Right atrium auricular region (tissue), 2 donors: Measurements from ENCODE around the gene MAP1LC3A. TPM values are rescaled to one million over a fixed set of nuclear protein-coding genes. Genes with fewer than 3 reads are reported as not detected.

Experiments
- DNase-seq: peaks from one replicate; pipeline ENCODE4 v3.0.0-alpha.2; 2019; ENCODE audit warnings: low spot score
- H3K27ac ChIP-seq, 2 donors: fragments of 200-600 bp; sonication (generic); 1 replicate in 1 of 2; 2 replicates in 1 of 2; pipeline ENCODE4 v1.5.1; 2016 to 2019
- H3K27me3 ChIP-seq, 2 donors: fragments of 200-600 bp; sonication (generic); one replicate each; pipeline versions ENCODE4 v1.5.1 to v1.6.0; 2017 to 2019
- H3K36me3 ChIP-seq: fragments of 200-600 bp; sonication (generic); one replicate; pipeline ENCODE4 v1.5.1; 2016
- H3K4me1 ChIP-seq, 2 donors: fragments of 200-600 bp; sonication (generic); one replicate each; pipeline versions ENCODE4 v1.5.1 to v1.6.0; 2017 to 2019
- H3K4me3 ChIP-seq, 2 donors: fragments of 200-600 bp; sonication (generic); 1 replicate in 1 of 2; 2 replicates in 1 of 2; pipeline ENCODE4 v1.5.1; 2017 to 2019; ENCODE audit warnings: mild to moderate bottlenecking in 1 of 2, moderate library complexity in 1 of 2
- H3K9me3 ChIP-seq, 2 donors: fragments of 200-600 bp; sonication (generic); one replicate each; pipeline ENCODE4 v1.5.1; 2019
- total RNA-seq, 2 donors: library from RNA; depleted of rRNA; stranded (reverse); fragments of >200 nt; gene quantifications; one replicate each; pipeline ENCODE4 v1.1.0, GENCODE V29; 2016
- TF ChIP-seq, protein P1 (sequence below), 2 donors: fragments of 200-600 bp; sonication (generic); IDR thresholded peaks; one replicate each; pipeline ENCODE4 v1.5.1; 2019; ENCODE audit warnings: antibody characterized with exemption in 2 of 2

Gene MAP1LC3A
- total RNA-seq, 2 donors from 2014 or later, result 111 to 120 TPM

DNA sequence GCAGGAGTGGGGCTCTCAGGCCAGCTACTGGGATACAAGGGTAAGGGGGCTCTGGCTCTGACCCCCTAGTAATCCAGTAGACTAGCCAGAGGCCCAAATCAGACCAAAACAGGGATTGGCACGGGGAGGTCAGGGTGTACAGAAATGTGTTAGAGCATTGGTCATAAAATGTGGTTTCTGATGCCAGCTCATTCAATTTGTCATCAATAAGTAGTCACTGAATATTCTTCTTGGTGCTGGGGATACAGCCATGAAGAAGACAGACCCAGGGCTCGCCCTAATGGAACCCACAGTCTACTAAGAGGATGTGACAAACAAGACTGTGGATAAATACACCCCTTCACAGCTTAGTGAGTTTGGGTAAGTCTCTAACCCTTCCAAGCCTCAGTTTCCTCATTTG is 11.1 kb downstream of the MAP1LC3A start:
- Histone ChIP-seq H3K9me3 (no peaks in the 10 kb centered on the region), H3K27me3 (no peaks in the 10 kb centered on the region), H3K27ac (no peak overlapping the region), H3K4me1 (no peaks in the 10 kb centered on the region), H3K4me3 (no peak overlapping the region), H3K36me3 (peaks cover 22% of the 10 kb centered on the region)
- TF ChIP-seq, protein P1, sequence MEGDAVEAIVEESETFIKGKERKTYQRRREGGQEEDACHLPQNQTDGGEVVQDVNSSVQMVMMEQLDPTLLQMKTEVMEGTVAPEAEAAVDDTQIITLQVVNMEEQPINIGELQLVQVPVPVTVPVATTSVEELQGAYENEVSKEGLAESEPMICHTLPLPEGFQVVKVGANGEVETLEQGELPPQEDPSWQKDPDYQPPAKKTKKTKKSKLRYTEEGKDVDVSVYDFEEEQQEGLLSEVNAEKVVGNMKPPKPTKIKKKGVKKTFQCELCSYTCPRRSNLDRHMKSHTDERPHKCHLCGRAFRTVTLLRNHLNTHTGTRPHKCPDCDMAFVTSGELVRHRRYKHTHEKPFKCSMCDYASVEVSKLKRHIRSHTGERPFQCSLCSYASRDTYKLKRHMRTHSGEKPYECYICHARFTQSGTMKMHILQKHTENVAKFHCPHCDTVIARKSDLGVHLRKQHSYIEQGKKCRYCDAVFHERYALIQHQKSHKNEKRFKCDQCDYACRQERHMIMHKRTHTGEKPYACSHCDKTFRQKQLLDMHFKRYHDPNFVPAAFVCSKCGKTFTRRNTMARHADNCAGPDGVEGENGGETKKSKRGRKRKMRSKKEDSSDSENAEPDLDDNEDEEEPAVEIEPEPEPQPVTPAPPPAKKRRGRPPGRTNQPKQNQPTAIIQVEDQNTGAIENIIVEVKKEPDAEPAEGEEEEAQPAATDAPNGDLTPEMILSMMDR (IDR thresholded peaks at IDR 0.05), result no peak
- DNase-seq, result no peak

DNA sequence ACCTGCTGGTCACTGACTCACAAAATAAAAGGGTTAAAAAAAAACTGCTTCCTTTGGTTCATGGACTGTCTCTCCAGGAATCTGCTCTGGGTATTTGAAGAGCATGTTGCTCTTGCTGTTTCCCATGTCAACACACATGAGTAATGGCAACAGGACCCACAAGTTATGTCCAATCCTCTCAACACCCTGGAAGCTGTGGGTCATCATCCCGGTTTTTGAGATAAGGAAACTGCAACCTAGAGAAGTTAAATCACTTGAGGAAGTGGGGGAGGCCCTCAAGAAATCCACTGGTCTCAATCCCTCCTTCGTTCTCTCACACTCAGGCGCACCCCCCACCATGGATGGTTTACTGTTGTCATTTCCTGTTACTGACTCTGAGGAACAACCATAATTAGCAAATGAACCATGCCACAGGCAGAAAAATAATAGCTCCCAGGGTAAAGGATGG is 12.4 kb downstream of the MAP1LC3A start:
- H3K36me3 ChIP-seq, result peaks cover 27% of the 10 kb centered on the region
- TF ChIP-seq, protein P1 (IDR thresholded peaks at IDR 0.05), result no peak
- no peaks in the 10 kb centered on the region for H3K27me3 ChIP-seq
- no peak overlapping the region for H3K4me3 ChIP-seq
- no peak for DNase-seq
- H3K4me1 ChIP-seq, result no peaks in the 10 kb centered on the region
- no peaks in the 10 kb centered on the region for H3K9me3 ChIP-seq
- H3K27ac ChIP-seq, result no peak overlapping the region

DNA sequence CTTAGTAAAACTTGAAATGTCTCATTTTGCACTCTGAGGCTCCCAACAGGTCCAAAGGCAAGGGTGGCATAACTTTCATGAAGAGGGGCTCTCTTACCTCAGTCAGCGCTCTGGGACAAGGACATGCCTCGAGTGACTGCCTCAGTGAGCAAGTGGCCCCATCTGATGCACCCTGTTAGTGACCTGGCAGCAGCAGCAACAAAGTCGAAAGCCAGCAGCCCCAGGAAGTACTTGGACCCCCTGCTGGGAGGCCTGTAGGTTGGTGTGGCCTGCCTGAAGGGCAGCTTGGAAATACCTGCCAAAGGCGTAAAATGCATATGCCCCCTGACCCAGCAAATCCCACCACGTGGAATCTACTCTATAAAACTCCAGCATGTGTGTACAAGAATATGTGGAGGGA is 13.2 kb downstream of the MAP1LC3A start:
- no peaks in the 10 kb centered on the region for H3K9me3 ChIP-seq
- H3K4me1 ChIP-seq, result no peaks in the 10 kb centered on the region
- H3K36me3 ChIP-seq, result peaks cover 27% of the 10 kb centered on the region
- H3K4me3 ChIP-seq, result no peak overlapping the region
- TF ChIP-seq, protein P1 (IDR thresholded peaks at IDR 0.05), result no peak
- H3K27ac ChIP-seq, result no peak overlapping the region
- DNase-seq, result no peak
- no peaks in the 10 kb centered on the region for H3K27me3 ChIP-seq

DNA sequence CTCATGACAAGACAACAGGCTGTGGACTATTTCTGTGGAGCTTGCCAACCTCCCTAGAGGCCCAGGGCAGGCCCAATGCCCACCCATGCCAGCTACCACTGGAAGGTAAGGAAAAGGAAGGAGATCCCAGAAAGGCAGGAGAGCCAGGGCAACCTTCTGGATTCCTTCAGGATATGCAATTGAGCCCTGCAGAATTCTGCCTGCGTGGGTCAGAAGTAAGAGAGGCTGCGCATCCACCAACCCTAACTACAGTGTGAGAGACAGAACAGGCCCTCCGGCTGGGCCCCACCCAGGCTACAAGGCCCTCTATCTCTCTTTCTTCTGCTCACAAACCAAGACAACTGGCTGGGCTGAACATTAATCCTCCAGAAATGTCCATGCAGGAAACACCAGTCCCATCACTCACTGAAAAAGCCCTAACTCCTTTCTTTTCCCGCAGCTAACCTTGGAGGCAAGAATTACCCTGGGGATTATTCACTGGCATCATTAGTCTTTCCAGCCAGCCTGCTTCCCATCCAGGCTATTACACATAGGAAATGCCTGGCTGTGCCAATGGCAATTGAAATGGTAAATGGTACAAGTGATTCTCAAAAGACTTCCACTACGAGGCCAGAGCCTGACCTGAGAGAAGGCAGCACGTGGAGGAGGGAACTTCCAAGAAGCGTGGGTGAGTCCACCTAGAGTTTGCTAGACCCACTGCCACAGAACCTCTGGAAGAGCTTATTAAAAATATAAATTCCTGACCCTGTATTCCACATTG is 15.2 kb downstream of the MAP1LC3A start:
- H3K27me3 ChIP-seq, result no peaks in the 10 kb centered on the region

DNA sequence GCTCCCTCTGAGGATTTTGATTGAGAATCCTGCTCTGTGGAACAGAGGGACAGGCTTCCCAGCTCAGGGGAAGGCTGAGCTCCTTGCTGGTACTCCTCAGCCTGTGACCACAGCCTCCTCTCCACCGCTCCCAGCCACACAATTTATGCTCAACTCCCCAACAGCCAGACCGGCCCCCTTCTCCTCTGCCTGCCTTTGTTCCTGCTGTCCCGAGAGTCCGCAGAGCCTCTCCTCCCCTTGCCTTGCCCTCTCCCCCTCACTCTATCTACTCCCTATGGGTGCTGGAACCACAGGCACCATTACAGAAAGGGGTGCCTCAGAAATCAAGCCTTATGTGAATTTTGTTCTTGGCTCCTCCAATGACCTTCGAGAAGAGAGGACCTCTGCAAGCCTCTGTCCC is 15.9 kb downstream of the MAP1LC3A start:
- DNase-seq, result no peak
- no peaks in the 10 kb centered on the region for H3K27me3 ChIP-seq
- TF ChIP-seq, protein P1 (IDR thresholded peaks at IDR 0.05), result no peak
- no peak overlapping the region for H3K27ac ChIP-seq
- peaks cover 0 to 15% of the 10 kb centered on the region in 2 donors for H3K4me1 ChIP-seq
- no peaks in the 10 kb centered on the region for H3K9me3 ChIP-seq
- peaks cover 27% of the 10 kb centered on the region for H3K36me3 ChIP-seq
- H3K4me3 ChIP-seq, result no peak overlapping the region

More for the DNA sequence above, 15.2 kb downstream of the MAP1LC3A start:
- Histone ChIP-seq H3K27ac (no peak overlapping the region), H3K9me3 (no peaks in the 10 kb centered on the region), H3K4me3 (no peak overlapping the region), H3K4me1 (peaks cover 0 to 8% of the 10 kb centered on the region in 2 donors), H3K36me3 (peaks cover 27% of the 10 kb centered on the region)
- DNase-seq, result no peak
- TF ChIP-seq, protein P1 (IDR thresholded peaks at IDR 0.05), result no peak
